GM19025 (cell line): Measurements from ENCODE around the gene SAMD7.

ENCODE experiments used
- ATAC-seq: cut with Tn5 transposase; IDR thresholded peaks from one replicate; pipeline ENCODE4 v1.9.1; 2021; ENCODE audit warnings: mild to moderate bottlenecking, low read depth, moderate library complexity; ENCODE audit not compliant: unreplicated experiment

Gene SAMD7

DNA sequence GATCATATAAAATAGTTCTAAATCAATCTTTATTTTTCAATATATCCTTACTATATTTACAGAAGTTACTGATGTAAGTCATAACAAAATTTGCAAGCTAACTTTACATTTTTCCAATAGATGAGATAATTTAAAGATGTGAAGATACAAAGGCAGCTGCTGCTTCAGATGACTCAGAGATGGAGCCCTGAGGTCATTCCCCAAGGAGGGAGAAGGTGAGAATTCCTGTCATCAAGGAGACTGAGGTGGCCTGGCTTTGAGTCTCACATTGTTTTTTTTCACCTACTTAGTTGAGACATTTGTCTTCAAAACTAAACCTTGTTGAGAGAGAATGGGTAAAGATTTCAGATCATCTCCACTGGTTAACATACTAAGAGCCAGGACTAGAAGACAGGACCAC is 3.9 kb upstream of the SAMD7 start:
- ATAC-seq: no peak

DNA sequence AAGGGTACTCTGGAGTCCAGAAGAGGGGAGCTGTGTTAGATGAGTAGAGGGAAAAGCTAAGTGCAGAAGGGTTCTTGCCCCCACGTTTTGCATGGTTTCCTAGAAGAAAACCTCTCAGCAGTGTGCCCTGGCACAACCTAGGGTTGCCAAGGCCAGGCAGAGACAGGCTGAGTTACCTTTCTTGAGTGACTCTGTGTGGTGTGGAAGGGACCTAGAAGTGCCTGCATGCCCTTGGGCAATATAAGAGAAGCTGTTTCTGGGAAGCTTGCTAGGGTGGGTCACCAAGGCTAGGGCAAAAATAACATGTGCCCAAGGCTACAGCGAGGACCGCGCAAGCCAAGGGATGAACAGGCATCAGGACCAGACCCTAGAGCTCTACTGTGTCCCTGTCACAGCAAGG is 3.4 kb upstream of the SAMD7 start:
- no peak for ATAC-seq

DNA sequence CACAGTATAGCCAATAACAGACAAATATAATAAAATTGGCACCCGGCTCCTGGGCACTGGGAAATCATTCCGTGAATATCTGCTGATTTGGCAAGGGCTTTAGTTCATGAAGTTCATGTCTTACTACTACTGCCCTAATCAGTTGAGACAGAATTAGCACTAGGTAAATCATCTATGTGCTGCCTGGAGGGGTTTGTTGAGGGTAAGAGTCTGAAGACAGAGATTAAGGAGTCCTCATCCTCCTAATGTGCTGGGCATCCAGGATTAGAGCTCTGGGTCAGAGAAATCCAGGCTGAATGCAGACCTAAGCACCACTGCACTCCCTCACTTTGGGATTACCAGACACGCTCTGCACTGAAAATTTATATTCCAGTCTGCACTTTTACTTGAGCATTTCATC is 2.0 kb downstream of the SAMD7 start:
- no peak for ATAC-seq

DNA sequence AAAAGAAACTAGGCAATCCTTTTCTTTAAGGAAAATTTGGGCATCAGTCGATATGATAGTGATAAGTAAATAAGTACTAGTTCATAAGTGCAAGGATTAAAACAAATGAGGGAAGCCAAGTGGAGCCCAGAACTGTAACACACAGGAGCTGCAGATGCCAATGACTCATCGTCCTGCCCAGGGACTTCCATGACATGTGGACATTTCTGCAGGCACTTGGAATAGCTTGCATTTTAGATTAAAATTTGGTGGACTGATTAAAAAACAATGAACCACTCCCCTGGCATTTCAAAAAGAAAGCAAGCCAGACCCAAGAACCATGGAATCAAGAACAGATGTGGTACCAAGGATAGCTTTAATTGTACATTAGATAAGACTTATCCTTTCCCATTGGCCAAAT is 2.9 kb downstream of the SAMD7 start:
- no peak for ATAC-seq

DNA sequence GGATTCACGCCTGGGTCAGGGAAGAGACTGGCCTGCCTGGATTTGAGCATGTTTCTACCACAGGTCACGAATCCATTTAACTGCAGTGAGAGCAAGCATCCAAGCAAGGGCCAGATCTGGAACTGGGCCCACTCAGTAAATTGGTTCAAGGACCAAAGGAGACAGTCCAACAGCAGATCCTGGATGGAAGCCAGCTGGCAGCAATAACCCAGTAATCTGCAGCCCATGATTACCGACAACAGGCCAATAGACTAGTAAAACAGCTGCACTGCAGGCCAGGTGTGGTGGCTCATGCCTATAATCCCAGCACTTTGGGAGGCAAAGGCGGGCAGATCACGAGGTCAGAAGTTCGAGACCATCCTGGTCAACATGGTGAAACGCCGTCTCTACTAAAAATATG is 11.8 kb downstream of the SAMD7 start:
- ATAC-seq: no peak

DNA sequence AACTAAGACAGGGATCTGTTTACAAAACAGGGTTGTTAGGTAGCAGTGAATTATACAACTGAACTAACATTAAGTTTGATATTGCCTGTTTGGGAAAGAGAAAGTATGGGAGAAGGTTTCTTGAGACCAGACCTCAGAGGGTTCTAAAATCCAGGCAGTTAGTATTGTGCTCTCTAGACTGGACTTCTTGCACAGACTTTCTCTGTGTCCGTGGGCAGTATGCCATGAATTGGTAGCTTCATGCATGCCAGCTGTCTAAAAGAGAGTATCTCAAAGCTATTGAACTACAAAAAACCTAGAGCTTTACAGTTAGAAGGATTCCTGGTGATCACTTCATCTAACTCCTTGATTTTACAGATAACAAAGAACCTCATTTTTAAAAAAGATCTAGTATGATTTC is 12.5 kb downstream of the SAMD7 start:
- no peak for ATAC-seq

DNA sequence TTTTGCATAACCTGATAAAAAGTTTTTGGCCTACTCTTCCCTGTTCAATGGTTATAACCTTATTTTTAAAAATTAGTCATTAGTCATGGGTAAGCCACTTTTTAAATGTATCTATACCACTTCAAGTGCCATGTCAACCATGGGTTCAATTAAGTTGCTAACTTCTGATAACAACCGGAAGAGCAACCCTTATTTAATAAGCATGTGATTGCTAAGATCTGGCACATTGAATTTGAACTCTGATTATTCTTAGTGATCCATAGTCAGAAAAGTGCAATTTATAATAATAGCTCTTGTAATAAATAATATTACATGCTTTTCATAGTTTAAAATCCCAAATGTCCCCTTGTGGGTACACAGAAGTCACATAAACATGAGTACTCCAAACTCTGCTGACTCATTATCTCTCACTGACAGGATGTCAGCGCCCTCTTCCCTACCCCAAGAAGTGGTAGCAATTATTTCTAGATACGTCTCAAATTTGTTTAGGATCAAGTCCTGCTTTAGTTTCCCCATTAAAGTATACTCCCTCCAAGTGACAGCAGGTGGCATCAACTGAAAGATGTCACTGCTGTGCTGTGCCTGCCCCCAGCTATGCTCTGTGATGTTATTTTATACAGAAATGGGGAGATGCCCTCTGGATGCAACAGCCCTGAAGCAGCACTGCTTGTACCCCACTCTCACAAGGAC is 18.6 kb downstream of the SAMD7 start:
- ATAC-seq: no peak

DNA sequence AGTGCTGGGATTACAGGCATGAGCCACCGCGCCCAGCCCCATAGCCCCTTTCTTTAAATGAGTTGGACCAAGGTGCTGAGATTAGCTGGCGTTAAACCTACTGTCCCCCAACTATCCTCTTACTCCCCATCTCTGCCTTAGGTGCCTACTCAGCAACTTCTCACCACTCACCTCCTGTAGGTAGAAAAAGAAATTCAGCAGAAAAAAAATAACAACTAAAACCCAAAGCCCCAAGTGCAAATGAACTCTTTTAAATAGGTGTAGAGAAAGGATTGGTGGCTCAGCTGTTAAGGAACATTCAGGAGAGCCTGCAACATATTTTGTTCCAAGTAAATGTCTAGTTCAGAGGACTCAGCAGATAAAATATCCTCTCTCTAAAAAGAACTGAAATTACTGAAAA is 19.5 kb downstream of the SAMD7 start:
- no peak for ATAC-seq

DNA sequence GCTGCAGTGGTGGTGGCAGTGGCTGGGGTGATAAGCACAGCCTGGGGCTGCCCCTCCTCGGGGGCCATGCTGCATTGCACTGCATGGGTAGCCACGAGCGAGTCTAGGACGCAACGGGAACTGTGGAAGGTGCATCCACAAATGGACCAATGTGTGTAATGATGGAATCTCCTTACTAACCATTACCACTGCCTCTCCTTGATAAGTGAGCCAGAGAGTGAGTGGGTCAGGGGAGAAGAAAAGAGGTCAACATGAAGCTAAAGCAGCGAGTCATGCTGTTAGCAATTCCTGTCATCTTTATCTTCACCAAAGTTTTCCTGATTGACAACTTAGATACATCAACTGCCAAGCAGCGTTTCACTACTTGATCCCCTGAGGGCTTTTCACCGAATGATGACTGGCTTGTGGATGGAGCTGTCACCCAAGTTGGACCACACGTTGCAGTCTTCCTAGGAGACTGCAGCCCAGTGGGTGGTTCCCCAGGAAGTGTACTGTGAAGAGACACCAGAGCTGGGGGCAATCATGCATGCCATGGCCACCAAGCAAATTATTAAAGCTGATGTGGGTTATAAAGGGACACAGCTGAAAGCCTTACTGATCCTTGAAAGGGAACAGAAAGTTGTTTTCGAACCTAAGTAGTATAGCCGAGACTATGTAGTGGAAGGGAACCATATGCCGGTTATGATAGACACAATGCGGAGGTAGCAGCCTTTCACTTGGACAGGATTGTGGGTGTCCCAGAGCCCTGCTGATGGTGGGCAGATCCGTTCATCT is 20.6 kb downstream of the SAMD7 start:
- ATAC-seq: peak; percentile 93

DNA sequence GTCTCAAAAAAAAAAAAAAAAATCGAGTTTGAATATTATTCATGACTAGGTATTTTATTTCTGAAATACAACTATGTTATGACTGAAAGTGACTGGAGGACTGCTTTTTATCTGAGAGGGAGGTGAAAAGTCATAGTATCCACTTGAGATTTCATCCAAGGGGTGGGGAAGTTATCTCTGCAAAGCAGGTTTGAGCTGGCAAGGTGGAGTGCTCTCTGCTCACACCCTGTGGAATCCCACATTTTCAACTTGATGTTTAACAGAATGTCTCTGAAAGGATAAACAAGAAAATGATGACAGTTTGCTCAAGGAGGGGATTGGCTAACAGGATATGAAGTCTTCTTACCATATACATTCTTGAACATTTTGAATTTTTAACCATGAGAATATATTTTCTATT is 27.9 kb downstream of the SAMD7 start:
- ATAC-seq: no peak

DNA sequence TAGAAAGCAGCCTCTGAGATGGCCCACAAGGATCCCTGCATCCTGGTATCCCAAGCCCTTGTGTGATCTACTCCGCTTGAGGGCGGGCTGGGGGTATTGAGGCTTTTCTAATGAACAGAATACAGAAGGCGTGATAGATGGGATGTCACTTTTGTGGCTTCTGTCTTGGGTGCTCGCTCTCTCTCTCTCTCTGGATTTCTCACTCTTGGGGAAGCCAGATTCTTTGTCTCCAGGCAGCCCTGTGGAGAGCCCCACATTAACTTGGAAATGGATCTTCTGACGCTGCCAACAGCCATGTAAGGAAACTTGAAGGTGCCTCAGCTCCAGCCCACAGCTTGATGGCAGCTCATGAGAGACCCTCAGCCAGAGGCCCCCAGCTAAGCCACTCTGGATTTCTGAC is 28.4 kb downstream of the SAMD7 start:
- no peak for ATAC-seq

DNA sequence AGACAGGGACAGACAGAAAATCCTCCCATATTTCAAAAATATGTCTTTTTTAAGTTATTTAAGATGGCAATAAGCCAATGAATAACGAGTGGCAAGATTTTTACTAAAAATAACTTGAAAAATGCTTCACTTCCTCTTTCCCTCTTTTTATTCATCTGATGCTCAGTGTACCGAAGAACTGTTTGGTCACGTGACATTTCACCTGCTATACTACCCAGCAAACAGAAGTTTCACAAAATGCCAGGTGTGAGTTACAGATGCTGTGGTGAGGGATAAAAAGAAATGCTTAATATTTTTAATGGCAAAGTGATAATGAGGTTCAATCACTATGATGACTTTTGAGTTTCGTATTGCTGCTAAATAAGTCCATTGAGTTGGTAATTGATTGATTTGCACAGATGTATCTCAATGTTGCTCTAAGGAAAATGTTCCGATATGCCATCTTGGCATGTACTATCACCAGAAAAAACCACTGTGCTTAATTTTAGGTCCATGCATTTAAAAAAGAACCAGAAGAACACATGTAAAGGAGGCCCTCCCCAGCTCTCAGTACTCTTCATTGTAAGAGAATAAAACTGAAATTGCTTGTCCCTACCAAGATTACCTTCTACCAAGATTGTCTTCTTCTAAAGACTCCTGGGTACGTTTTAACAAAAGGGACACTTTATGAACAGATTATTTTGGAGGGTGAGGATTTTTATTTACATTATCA is 29.3 kb downstream of the SAMD7 start:
- peak; percentile 64 for ATAC-seq

DNA sequence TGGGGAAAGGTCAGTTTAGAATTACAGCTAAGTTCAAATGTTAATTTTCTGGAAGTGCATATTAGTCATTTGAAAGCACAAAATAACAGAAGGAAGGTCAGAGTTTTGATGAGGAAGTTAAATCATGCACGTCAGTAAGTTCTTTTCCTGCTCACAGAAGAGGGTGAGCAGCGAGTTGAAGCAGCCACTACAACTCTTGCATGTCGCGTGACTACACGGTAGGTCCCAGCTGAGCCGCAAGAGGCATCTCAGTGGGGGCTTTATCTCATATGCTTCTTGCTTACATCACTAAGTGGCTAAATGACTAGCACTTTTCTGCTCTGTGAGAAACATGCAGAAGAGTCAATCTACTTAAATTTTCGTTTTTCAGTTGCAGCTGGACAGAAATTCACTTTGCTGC is 33.9 kb downstream of the SAMD7 start:
- ATAC-seq: peak; percentile 82

DNA sequence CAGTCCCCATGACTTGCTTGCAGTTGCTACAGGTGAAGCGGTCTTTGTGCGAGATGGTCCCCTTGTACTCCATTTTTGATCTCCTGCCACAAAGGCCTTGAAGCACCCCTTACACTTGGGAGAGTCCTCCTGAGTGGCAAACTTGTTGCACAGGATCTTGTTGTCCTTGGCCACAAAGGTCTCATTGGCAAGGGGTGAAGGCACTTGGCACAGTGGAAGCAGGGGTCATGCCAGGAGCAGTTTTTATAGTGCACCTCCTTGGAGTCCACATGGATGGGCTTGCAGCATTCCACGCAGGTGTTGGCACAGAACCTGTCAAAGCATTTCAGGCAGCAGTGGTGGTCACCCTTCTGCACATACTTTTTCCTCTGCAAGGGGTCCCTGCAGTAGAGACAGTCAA is 35.0 kb downstream of the SAMD7 start:
- ATAC-seq: no peak

DNA sequence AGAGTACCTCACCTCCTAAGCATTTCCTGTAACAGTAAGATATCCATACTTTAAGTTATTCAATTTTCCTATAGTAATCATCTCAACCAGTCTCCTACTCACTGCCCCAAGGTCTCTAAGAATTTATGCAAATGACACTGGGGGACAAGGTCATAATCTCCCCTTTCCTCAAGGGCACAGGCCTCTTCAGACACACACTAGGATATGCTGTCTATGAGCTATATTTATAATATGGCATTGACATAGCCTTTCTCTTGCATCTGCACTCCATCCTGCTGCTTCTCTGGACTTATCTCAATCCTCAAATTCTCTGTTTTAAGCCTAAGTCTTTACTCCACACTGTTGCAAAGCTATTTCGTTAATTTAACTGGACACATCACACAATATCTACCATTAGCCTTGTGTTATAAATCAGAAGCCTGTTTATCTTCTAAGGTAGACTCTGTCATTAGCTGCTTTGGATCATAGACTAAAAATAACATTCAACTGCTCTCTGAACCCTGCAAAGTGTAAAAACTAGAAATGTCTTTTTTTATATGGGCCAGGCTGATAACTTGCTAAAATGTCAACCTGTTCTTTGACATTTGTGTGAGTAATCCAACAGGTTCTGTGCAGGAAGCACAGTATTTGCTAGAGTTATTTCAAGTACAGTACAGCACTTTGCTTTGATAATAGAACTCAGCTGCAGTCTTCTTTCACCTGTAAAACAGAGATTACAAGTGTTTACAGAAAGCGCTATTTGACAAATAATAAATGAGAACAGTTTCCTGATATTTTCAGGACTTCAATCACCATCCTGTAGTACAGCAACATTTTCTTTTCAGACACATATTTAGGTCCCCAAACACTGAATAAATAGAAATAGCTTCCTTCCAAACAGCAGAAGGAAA is 37.4 kb downstream of the SAMD7 start:
- no peak for ATAC-seq

DNA sequence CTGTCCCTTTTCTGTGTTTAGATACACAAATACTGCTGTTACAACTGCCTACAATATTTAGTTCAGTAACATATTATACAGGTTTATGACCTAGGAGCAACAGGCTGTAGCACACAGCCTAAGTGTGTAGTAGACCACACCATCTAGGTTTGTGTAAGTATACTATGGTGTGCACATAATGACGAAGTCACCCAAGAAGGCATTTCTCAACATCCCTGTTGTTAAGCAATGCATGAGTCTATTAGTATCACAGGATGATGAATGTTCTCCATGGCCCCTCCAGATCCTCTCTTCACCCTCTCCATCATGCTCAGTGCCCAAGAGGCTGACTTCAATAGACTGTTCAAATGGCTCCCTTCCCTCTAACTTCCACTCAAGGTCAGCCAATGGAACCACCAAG is 40.7 kb downstream of the SAMD7 start:
- no peak for ATAC-seq

DNA sequence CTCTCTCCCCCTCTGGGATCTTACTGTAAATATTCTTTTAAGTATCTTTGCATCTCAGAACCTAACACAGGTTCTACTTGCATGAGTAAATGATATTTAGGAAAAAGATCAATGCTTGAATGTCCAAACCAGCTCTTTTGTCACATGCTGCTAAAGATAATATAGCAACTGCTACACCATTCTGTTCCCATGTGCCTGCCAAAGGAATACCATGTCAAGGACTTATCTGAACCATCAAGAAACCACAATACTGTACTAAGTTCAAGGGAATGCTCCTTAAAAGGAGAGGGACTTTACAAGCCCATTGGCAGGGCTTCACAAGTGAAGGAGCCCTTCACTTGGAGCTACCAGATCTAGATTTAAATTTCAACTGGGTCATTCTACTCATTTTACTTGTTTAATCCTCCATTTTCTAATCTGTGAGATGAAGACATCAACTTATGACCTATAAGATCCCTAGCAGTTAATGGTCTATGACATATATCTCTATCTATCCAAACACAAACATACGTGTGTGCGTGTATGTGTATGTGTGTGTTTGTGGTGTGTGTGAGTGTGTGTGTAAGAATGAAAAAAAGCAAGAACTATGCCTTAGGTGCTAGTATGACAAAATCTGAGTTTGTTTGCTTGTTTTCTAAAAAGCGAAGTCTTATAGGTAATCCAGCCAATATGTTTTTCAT is 42.2 kb downstream of the SAMD7 start:
- peak; percentile 24 for ATAC-seq

DNA sequence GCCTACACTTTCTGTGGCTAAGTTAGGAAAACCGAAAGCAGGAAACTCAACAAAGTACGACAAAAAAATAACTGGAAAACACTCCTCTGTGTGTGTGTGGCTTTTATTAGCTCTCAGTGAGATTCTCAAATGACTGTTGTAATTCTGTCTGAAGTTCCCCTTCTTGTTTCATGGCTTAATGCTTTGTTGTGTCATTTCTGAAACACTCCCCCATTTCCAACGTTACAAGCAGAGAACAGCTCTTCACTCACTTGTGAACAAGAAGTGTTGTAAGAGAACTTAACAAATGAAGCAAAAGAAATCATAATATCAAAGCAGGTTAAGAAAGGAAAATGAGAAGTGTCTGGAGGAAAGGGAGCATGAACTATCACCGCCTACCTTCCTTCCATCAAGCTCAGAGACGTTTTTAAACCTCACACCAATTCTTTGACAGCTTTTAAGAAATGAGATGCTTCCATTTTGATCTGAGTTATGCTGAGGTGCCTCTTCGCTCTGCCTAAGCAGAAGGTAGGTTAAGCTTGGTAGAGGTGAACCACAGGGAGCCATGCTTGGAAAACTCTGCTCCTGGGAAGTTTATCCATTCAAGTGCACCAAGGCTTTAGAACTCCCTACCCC is 42.9 kb downstream of the SAMD7 start:
- ATAC-seq: peak; percentile 53

DNA sequence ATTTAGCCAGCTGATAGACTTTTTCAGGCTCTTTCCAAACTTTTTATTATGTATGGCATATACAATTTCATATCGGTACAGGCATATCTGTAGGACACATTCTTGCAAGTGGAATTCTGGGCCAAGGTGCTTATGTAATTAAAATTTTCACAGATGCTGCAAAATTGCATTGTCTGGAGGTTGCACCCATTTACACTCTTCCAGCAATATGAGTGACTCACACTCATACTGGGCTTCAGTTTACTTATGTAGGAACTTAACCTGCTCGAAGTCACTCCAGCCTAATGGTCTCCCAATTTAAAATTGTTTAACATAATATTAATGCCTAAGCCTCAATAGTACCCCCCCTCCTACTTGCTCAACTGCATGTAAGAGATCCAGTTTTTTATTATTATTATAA is 44.0 kb downstream of the SAMD7 start:
- ATAC-seq: no peak

DNA sequence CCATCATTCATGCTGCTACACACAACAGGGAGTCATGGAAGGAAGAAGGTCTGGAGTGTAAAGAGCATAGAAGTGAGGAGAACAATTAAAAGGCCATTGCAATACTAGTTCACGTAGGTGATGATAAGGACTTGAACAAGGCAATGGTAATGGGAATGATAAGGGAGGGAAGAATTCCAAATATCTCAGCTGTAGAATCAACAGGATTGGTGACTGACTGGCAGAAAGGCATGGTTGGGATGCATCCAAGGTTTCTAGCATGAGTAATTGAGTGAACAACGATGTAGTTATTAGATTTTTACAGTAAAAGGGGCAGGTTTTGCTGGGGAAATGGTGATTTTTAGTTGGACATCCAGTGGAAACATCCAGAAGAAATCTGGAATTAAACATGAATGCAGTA is 52.8 kb downstream of the SAMD7 start:
- ATAC-seq: no peak
